Activated CD8-positive, alpha-beta memory T cell treated with anti-CD3 and anti-CD28 coated beads, Interleukin-2, amount 50 U/mL, for 24 hours (primary cell): ENCODE results near the gene RGS17.
A peak's percentile ranks its signal among the peaks of the same experiment; 100 is the strongest.
"Not testable (repeated sequence)": the region's sequence is repeated elsewhere in the genome, so short reads cannot be mapped to it uniquely, and the experiment has no call there.

Source experiments
- DNase-seq: peaks from one replicate; pipeline ENCODE4 v3.0.0-alpha.2; 2020; ENCODE audit errors: extremely low read depth

Gene RGS17

GRCh38 chr6:153032255-153032882, 98.7 kb downstream of the RGS17 start:
- no peak for DNase-seq

GRCh38 chr6:153031335-153031955, 99.6 kb downstream of the RGS17 start:
- DNase-seq, result no peak

GRCh38 chr6:153028963-153029362, 102.1 kb downstream of the RGS17 start:
- DNase-seq, result no peak

- DNase-seq, result no peak
These were observed 102.8 kb downstream of the RGS17 start for GRCh38 chr6:153028286-153028685.

GRCh38 chr6:153027480-153027879, 103.6 kb downstream of the RGS17 start:
- DNase-seq, result no peak

- DNase-seq, result no peak
These were observed 106.4 kb downstream of the RGS17 start for GRCh38 chr6:153024709-153025017.

- no peak for DNase-seq
These were observed 106.9 kb downstream of the RGS17 start for GRCh38 chr6:153023977-153024708.

GRCh38 chr6:153018355-153018754, 112.7 kb downstream of the RGS17 start:
- DNase-seq, result no peak

GRCh38 chr6:153016846-153017245, 114.2 kb downstream of the RGS17 start:
- DNase-seq, result no peak

GRCh38 chr6:153015094-153015640, 115.9 kb downstream of the RGS17 start:
- no peak for DNase-seq

- DNase-seq, result no peak
These were observed 117.6 kb downstream of the RGS17 start for GRCh38 chr6:153013438-153013837.

- DNase-seq, result no peak
These were observed 118.2 kb downstream of the RGS17 start for GRCh38 chr6:153012856-153013255.

- no peak for DNase-seq
These were observed 127.8 kb downstream of the RGS17 start for GRCh38 chr6:153003366-153003690.

- peak; percentile 83 for DNase-seq
These were observed 128.3 kb downstream of the RGS17 start, which contains the start of gene MTRF1L for GRCh38 chr6:153002613-153003365. Gene MTRF1L (minus strand): TSS chr6:153002709. CDS start chr6:153002685, 24 bp downstream.

GRCh38 chr6:153001767-153002612, 129.1 kb downstream of the RGS17 start:
- DNase-seq, result no peak

- DNase-seq, result not testable (repeated sequence)
These were observed 130.3 kb downstream of the RGS17 start for GRCh38 chr6:153000790-153001189.

- DNase-seq, result no peak
These were observed 130.8 kb downstream of the RGS17 start for GRCh38 chr6:153000243-153000642.

- DNase-seq, result not testable (repeated sequence)
These were observed 131.5 kb downstream of the RGS17 start for GRCh38 chr6:152999538-152999937.

- no peak for DNase-seq
These were observed 137.2 kb downstream of the RGS17 start for GRCh38 chr6:152993847-152994246.

- no peak for DNase-seq
These were observed 137.7 kb downstream of the RGS17 start for GRCh38 chr6:152993431-152993830.

GRCh38 chr6:152986978-152987377, 144.1 kb downstream of the RGS17 start:
- DNase-seq, result no peak
